Fibroblast of upper back skin (primary cell): ENCODE results near the gene CD48.

ENCODE experiments used
- DNase-seq: peaks from one replicate; pipeline ENCODE4 v3.0.0-alpha.2; 2013

The CD48 gene

DNA sequence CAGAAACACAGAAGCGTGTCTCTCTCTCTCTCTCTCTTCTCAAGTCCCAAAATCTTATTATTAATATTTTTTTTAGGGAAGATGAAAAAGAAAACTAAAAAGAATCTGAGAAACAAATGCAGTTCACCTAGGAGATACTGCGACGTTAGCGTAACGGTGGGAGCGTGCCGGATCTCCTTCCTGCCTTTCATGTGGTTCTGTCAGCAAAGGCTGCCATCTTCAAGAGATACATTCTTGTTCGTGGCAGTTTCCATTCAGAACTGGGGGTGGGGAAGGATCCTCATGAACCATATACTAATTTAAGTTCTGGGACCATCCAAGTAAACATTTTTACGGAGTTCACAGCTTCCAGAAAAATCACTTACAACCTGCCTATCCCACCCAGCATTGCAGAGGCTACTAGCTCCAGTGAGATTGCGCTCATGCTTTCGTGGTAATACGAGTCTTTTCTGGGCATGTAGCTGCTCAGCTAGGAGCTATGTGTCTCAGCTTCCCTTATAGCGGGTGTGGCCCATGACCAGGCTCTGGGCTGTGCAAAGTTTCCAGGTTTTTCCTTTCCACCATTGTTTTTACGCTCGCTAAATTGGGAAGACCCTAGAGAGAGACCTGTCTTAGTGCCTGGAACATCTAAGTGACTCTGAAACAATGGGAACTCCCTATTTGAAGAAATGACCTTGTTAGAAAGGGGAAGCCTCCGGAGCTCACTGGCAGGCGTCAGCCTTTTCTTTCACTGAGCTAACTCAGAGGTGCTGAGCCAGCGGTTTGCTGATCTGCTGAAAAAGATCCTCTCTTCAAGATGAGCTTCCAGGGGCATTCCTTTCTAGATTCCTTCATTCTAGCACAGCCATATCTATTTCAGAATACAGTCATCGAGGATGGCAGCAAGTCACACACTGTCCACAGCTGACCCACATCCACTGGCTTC lies 82.1 kb downstream of the CD48 start:
- DNase-seq, result no peak

- DNase-seq, result no peak
Measured at GRCh38 chr1:160628799-160629263, 82.8 kb downstream of the CD48 start.
